ENCODE results near the gene IL10RA.

- no peak for TF ChIP-seq CTCF (conservative IDR thresholded peaks at IDR 0.05; ENCODE audit: low read depth in 2 of 2)
- no peak for TF ChIP-seq ZNF331 (CRISPR knock-in tag; IDR thresholded peaks at IDR 0.05; ENCODE audit: low read depth)
- TF ChIP-seq REST (IDR thresholded peaks at IDR 0.05; ENCODE audit: unreplicated experiment), result no peak
- no peak for TF ChIP-seq JUNB (IDR thresholded peaks at IDR 0.05; ENCODE audit: unreplicated experiment)
Measured at GRCh38 chr11:118014022-118014421, 27.8 kb downstream of the IL10RA start.
